GM12878 (cell line): ENCODE results near the gene TMEM9B. TPM values are rescaled to one million over a fixed set of nuclear protein-coding genes. Genes with fewer than 3 reads are reported as not detected.

Experiments used
- ATAC-seq: fragments of 200-7000 bp; cut with Tn5 transposase; 3 replicates; pipeline ENCODE4 v1.9.1; 2020; ENCODE audit warnings: mild to moderate bottlenecking, moderate library complexity
- BruUV-seq: library from RNA; stranded (reverse); fragments of 400-500 nt; replicated peaks from 2 replicates; lab custom pipeline; 2021; lab: Mats Ljungman, UMichigan
- CTCF ChIA-PET: fragments of 300-600 bp; sonication (Branson Sonifier 250); formaldehyde crosslinking; extraction: SDS; loops from one replicate; lab custom pipeline; 2021; ENCODE audit warnings: inconsistent platforms; lab: Yijun Ruan, JAX
- POLR2A ChIA-PET: fragments of 350-600 bp; formaldehyde crosslinking; extraction: SDS; loops from one replicate; lab custom pipeline; 2021; ENCODE audit warnings: inconsistent platforms; lab: Charles Lee
- RAD21 ChIA-PET: fragments of 300-600 bp; sonication (Branson Sonifier 250); formaldehyde crosslinking; loops from one replicate; lab custom pipeline; 2023; ENCODE audit warnings: antibody characterized with exemption; ENCODE audit not compliant: unreplicated experiment; lab: Charles Lee
- SMC1A ChIA-PET: fragments of 300-600 bp; sonication (Branson Sonifier 250); formaldehyde crosslinking; loops from one replicate; lab custom pipeline; 2023; ENCODE audit not compliant: unreplicated experiment, uncharacterized antibody; lab: Charles Lee
- DNase-seq: peaks from one replicate; pipeline ENCODE4 v3.0.0-alpha.2; 2011; ENCODE audit warnings: low read depth, low spot score
- FAIRE-seq: peaks from 3 replicates; lab custom pipeline; 2011; peaks lifted over from hg19 to GRCh38; lab: Jason Lieb, UNC
- H2AFZ ChIP-seq: 2 replicates; pipeline ENCODE4 v1.6.0; 2011; ENCODE audit warnings: low read depth, low read length, control low read depth; ENCODE audit not compliant: control insufficient read depth
- H3K27ac ChIP-seq: 2 replicates; pipeline ENCODE4 v1.5.1; 2011; ENCODE audit warnings: control low read depth; ENCODE audit not compliant: control insufficient read depth, insufficient read depth
- H3K27me3 ChIP-seq, 2 experiments: replicated peaks in 1 of 2; 2 replicates each; pipeline versions ENCODE4 v1.6.0 to v1.6.1; 2011; ENCODE audit warnings: low read length in 1 of 2; ENCODE audit not compliant: control insufficient read depth in 2 of 2, insufficient read depth in 2 of 2
- H3K36me3 ChIP-seq, 2 experiments: 2 replicates each; pipeline ENCODE4 v1.5.1; 2011; ENCODE audit warnings: low read length in 1 of 2; ENCODE audit not compliant: control insufficient read depth in 2 of 2, insufficient read depth in 2 of 2
- H3K4me1 ChIP-seq: 2 replicates; pipeline ENCODE4 v1.6.1; 2011; ENCODE audit warnings: mild to moderate bottlenecking, low read length, moderate library complexity, mixed read lengths; ENCODE audit not compliant: control insufficient read depth, insufficient read depth
- H3K4me2 ChIP-seq: 2 replicates; pipeline ENCODE4 v1.6.0; 2011; ENCODE audit warnings: control low read depth; ENCODE audit not compliant: control insufficient read depth, insufficient read depth
- H3K4me3 ChIP-seq: fragments of 200-600 bp; sonication (generic); 2 replicates; pipeline ENCODE4 v1.5.1; 2016
- H3K79me2 ChIP-seq: 2 replicates; pipeline ENCODE4 v1.6.0; 2011; ENCODE audit warnings: low read length; ENCODE audit not compliant: control insufficient read depth, insufficient read depth
- H3K9ac ChIP-seq: 2 replicates; pipeline ENCODE4 v1.8.0; 2011; ENCODE audit warnings: low read length, control low read depth, mixed read lengths; ENCODE audit not compliant: control insufficient read depth, insufficient read depth
- H3K9me3 ChIP-seq: replicated peaks from 3 replicates; pipeline ENCODE4 v1.5.1; 2011; ENCODE audit warnings: mild to moderate bottlenecking, low read length; ENCODE audit not compliant: control insufficient read depth, insufficient read depth
- H4K20me1 ChIP-seq: 2 replicates; pipeline ENCODE4 v1.6.0; 2011; ENCODE audit not compliant: control insufficient read depth, insufficient read depth
- ASH2L ChIP-seq: fragments of 300-600, 200-600 bp; sonication (generic); IDR thresholded peaks from 2 replicates; pipeline ENCODE4 v1.6.1; 2017; ENCODE audit warnings: low read depth, mild to moderate bottlenecking, borderline replicate concordance
- E4F1 ChIP-seq: fragments of 450-650 bp; IDR thresholded peaks from 2 replicates; pipeline ENCODE4 v1.6.1; 2018; ENCODE audit warnings: borderline replicate concordance, mild to moderate bottlenecking; ENCODE audit not compliant: partially characterized antibody
- HDGF ChIP-seq: fragments of 450-650 bp; IDR thresholded peaks from 2 replicates; pipeline ENCODE4 v1.6.1; 2016; ENCODE audit warnings: antibody characterized with exemption
- RBBP5 ChIP-seq: fragments of 200-600 bp; sonication (generic); conservative IDR thresholded peaks from 2 replicates; pipeline ENCODE4 v1.6.1; 2016
- YY1 ChIP-seq: IDR thresholded peaks from 2 replicates; pipeline ENCODE4 v1.6.1; 2011; ENCODE audit warnings: low read depth, mild to moderate bottlenecking, low read length
- WGBS: methylation state at CpG from one replicate; pipeline ENCODE4 v1.1.6; 2016; ENCODE audit warnings: low lambda C conversion rate; ENCODE audit not compliant: insufficient replicate concordance, insufficient coverage; ENCODE audit errors: missing lambda C conversion rate; 5-methylcytosine and 5-hydroxymethylcytosine counted together
- in situ Hi-C: fragments of 300-500 bp; cut with MboI; formaldehyde crosslinking; loops from 9 replicates; pipeline ENCODE4 v1.14.3; 2018; ENCODE audit warnings: mixed read lengths
- intact Hi-C: fragments of 100-400 bp; cut with micrococcal nuclease; formaldehyde crosslinking; loops from one replicate; pipeline ENCODE4 v1.14.2; 2022; ENCODE audit not compliant: unreplicated experiment
- polyA plus RNA-seq, 11 experiments: library from polyadenylated mRNA; depleted of rRNA in 4 of 11; unstranded in 6 of 11; stranded (reverse) in 5 of 11; fragments of >200 nt; fragmentation: Nextera tagmentation in 4 of 11; fragmentation: Illumina TruSeq in 1 of 11; extraction: Ambion mirVana in 4 of 11; extraction: Trizol in 1 of 11; gene quantifications; 1 replicate in 1 of 11; 2 replicates in 10 of 11; pipeline versions ENCODE4 v1.2.1 to v1.2.3, GENCODE V29; 2011 to 2016; ENCODE audit warnings: inconsistent platforms in 2 of 11, missing spikeins in 2 of 11, low read depth in 1 of 11
- total RNA-seq, 4 experiments: library from RNA; depleted of rRNA in 3 of 4; stranded (reverse); fragments of >200 nt in 3 of 4; fragmentation: Illumina TruSeq in 1 of 4; extraction: Trizol in 1 of 4; gene quantifications; 2 replicates each; pipeline versions ENCODE4 v1.2.1 to v1.2.3, GENCODE V29; 2013 to 2021

Gene TMEM9B
- total and polyA plus RNA-seq, 10 of the 15 experiments (the other 5 are each of a cell fraction or from before 2014, with no cell fraction given): 11.5 to 54.0 (median 30.0) TPM

GRCh38 chr11:9005087-9005486 lies 40.8 kb upstream of the TMEM9B start:
- H3K9me3 ChIP-seq: no peaks in the 10 kb centered on the region
- TF ChIP-seq HDGF (no peak), RBBP5 (no peak), E4F1 (no peak), ASH2L (no peak), YY1 (no peak)
- ChIA-PET POLR2A (no interaction called here), SMC1A (no interaction called here), RAD21 (no interaction called here), CTCF (interaction anchor here (0.7 kb wide), 1 partner anchor 135 kb away, joined by 4 read pairs; no protein-coding TSS in a partner anchor)
- H3K27ac ChIP-seq: no peak overlapping the region
- H3K36me3 ChIP-seq: no peaks in the 10 kb centered on the region
- H3K9ac ChIP-seq: no peak overlapping the region
- BruUV-seq: no TSS peak
- no peaks in the 10 kb centered on the region for H3K79me2 ChIP-seq
- H4K20me1 ChIP-seq: no peaks in the 10 kb centered on the region
- FAIRE-seq: no peak
- peaks cover 4 to 16% of the 10 kb centered on the region in 2 experiments for H3K27me3 ChIP-seq
- no peak for ATAC-seq
- no peak for DNase-seq
- no peak overlapping the region for H3K4me2 ChIP-seq
- peaks cover 6% of the 10 kb centered on the region; the same call in 1 of the 2 replicates for H3K4me1 ChIP-seq
- intact Hi-C loops (no loop called here), in situ Hi-C loops (no loop called here)
- 76% methylated on average over 4 of the region's 4 CpGs for WGBS
- no peak overlapping the region for H2AFZ ChIP-seq
- H3K4me3 ChIP-seq: no peak overlapping the region
